Fibroblast of skin of right quadriceps (primary cell): ENCODE data around the gene SIMC1.
A peak's percentile ranks its signal among the peaks of the same experiment; 100 is the strongest.
"Not testable (repeated sequence)": the region's sequence is repeated elsewhere in the genome, so short reads cannot be mapped to it uniquely, and the experiment has no call there.

Source experiments
- DNase-seq: peaks from one replicate; pipeline ENCODE4 v3.0.0-alpha.2; 2013

The SIMC1 gene

GRCh38 chr5:176237971-176238644, at the start of gene SIMC1:
TSS of gene SIMC1 (plus strand) at chr5:176238424. CDS start at chr5:176238509, 85 bp downstream.
- DNase-seq: peak; percentile 5

- no peak for DNase-seq
These were observed 49.6 kb upstream of the SIMC1 start for GRCh38 chr5:176188506-176189193.

DNA sequence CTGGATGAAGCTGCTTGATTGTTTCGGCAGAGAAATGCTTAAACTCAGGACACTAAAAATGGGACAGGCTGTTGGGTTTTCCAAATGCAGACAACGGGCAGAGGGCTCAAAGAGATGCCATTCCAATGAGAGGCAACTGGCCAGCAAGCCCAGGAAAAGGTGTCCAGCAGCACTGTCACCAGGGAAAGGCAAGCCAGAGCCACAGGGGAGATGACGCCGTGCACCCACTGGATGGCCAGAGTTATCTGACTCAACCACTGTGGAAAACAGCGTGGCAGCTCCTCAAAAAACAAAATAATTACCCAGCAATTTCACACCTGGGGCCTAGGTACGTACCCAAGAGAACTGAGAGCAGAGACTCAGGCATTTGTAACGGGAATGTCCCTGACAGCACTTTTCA, 48.4 kb upstream of the SIMC1 start:
- DNase-seq: no peak

DNA sequence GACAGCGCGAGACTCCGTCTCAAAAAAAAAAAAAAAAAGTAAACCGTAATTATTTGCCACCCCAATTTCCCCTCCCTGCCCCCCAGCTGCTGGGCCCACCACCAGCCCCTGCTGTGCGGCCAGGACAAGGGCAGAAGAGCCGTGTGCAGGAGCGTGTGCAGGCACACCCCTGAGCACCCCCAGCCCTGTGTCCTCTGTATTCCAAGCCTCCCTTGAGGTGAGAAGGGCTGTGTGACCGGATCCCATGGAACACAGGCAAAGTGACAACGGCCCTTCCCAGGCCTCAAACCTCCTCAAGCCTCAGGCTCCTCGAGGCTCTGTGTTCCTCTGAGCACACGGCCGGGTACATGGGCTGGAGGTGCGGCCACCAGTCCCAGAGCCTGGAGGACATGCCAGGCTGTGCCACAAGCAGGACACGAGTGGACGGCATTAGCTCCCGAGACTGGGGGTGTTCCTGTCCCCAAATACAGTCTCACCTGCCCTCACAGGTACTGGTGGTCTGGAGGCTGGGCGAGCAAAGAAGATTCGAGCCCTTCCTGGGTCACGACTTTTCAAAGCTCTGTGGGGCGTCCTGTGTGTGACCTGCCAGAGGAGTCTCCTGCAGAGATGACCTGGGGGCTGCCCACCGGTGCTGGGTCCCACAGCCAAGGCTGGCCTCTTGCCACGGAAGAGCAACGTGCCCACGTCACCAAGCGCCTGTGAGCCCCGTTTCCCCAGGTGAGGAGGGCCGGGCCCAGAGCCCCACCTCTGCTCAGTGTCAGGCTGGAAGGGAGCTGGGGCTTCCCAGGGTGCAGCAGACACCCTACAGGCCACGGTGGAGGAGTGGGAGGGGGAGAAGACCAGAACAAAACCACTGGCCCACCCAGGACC, 47.1 kb upstream of the SIMC1 start:
- no peak for DNase-seq

GRCh38 chr5:176192094-176192721, 46.0 kb upstream of the SIMC1 start:
- no peak for DNase-seq

- DNase-seq: not testable (repeated sequence)
These were observed 45.5 kb upstream of the SIMC1 start for GRCh38 chr5:176192722-176193117.

- DNase-seq: not testable (repeated sequence)
These were observed 44.6 kb upstream of the SIMC1 start for GRCh38 chr5:176193636-176194035.

DNA sequence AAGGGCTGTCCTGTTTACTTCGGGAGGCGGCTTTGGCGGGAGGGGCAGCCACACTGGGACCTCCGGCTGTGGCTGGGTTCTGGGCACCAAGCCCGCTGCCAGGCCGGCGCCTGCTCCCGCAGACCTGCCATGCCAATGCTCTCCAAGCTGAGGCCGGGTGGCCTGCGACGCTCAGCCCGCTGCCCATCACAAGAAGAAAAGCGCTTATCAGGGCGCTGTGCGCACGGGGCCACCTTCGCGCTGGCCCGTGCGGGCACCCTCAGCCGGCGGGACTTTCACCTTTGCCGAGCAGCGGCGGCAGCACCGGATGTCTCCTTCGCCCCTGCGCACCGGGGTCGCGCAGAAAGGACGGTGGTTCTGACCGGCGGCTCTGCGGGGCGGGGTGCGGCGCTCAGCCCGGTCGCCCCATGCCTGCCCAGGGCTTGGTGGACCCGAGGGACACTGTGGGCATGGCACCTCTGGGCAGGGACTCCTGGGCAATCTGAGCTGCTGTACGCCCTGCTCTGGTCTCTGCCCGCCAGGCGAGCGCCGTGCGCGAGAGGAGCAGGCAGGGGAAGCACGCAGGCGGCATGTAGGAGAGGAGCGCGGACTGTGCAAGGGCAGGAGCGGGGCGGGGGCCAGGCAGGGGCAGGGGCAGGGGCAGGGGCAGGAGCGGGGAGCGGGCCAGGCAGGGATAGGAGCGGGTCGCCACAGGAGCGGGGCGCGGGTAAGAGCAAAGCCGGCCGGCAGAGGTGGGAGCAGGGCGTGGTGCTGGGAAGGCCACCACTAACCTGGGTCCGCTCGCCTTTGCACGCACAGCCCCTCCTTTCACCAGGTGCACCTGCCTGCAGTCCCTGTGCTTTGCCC, 43.8 kb upstream of the SIMC1 start:
- DNase-seq: not testable (repeated sequence)

DNA sequence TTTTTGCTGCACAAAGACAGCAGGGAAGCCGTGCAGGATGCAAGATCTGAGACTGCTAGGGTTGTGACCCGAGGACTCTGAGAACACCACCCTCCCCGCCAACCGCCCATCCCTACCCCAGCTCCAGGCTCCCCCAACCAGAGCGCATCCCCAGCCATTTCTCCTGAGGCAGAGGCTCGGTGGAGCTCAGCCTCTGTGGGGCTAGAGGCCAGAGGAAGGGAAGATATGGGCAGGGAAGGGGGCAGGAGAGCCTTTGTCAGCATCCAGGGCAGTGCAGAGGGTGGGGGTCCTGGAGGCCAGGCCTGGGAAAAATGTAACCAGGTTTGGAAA, 43.2 kb upstream of the SIMC1 start:
- DNase-seq: not testable (repeated sequence)

- DNase-seq: not testable (repeated sequence)
These were observed 42.6 kb upstream of the SIMC1 start for GRCh38 chr5:176195487-176196207.

GRCh38 chr5:176196781-176197180, 41.4 kb upstream of the SIMC1 start:
- DNase-seq: not testable (repeated sequence)

GRCh38 chr5:176197234-176197858, 40.9 kb upstream of the SIMC1 start:
- not testable (repeated sequence) for DNase-seq

GRCh38 chr5:176198299-176198698, 39.9 kb upstream of the SIMC1 start:
- DNase-seq: not testable (repeated sequence)

DNA sequence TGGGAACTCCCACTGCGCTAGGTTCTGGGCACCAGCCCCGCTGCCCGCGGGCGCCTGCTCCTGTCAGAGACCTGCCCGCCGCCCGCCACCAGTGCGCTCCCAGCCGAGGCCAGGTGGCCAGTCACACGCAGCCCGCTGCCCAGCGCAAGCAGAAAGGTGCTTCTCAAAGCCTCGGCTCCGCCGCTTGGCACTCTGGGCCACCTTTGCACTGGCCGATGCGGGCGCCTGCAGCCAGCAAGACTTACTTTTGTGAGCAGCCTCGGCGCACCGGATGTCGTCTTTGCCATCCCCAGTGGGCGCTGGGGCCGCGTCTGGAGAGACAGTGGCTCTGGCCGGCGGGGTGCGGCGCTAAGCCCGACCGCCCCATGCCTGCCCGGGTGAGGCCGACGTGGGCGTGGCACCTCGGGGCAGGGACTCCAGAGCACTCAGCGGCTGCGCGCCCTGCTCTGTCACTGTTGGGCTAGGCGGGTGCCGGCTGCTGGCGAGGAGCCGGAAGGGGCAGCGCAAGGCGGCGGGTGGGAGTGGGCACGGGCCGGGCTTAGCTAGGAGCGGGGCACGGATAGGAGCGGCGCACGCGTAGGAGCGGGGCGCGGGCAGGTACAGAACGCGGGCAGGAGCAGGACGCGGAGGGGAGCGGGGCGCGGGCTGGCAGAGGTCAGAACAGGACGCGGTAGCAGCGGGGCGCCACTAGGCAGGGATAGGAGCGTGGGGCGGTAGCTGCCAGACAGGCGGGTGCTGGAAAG, 39.1 kb upstream of the SIMC1 start:
- not testable (repeated sequence) for DNase-seq

GRCh38 chr5:176199803-176200399, 38.3 kb upstream of the SIMC1 start:
- not testable (repeated sequence) for DNase-seq

DNA sequence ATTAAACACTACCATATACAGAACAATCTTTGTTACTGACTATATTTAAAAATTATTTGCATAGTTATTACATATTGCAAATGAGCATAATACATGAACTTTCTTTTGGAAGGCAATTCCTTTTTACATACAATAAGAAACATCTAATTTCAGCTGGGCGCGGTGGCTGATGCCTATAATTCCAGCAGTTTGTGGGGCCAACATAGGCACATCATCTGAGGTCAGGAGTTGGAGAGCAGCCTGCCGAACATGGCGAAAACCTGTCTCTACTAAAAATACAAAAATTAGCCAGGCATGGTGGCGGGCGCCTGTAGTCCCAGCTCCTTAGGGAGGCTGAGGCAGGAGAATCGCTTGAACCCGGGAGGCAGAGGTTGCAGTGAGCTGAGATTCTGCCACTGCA, 36.4 kb upstream of the SIMC1 start:
- DNase-seq: no peak

GRCh38 chr5:176203086-176203485, 35.1 kb upstream of the SIMC1 start:
- DNase-seq: no peak

GRCh38 chr5:176203535-176203934, 34.7 kb upstream of the SIMC1 start:
- DNase-seq: not testable (repeated sequence)

GRCh38 chr5:176214466-176215021, 23.7 kb upstream of the SIMC1 start:
- not testable (repeated sequence) for DNase-seq
